ENCODE results near the gene ANKDD1B.
"Not testable (repeated sequence)": the region's sequence is repeated elsewhere in the genome, so short reads cannot be mapped to it uniquely, and the experiment has no call there.

ANKDD1B gene

DNA sequence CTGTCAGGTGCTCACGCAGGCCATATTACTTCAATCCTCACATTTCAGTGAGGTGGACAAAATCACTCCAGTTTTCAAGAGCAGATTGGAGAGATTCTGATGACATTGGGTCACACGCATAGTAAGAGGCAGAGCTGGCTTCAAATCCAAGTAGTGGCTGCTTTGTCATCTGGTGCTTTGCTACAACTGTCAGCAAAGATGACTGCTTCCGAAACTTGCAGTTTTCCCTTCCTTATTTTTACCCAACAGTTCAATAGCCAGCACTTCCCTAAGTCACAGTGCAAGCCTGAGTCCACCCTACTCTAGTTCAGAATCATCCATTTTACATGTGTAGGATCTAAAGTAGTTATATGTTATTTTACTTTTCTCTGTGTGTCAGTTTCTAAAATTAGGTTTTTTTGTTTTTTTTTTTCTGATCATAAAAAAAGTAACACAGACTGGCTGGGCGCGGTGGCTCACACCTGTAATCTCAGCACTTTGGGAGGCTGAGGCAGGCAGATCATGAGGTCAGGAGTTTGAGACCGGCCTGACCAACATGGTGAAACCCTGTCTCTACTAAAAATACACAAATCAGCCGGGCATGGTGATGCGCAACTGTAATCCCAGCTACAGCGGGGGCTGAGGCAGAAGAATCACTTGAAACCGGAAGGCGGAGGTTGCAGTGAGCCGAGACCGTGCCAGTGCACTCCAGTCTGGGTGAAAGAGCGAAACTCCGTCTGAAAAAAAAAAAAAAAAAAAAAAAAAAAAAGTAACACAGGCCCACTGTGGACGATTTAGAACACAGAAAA lies 49.6 kb downstream of the ANKDD1B start:
- DNase-seq (ENCODE audit: low spot score) = no peak

DNA sequence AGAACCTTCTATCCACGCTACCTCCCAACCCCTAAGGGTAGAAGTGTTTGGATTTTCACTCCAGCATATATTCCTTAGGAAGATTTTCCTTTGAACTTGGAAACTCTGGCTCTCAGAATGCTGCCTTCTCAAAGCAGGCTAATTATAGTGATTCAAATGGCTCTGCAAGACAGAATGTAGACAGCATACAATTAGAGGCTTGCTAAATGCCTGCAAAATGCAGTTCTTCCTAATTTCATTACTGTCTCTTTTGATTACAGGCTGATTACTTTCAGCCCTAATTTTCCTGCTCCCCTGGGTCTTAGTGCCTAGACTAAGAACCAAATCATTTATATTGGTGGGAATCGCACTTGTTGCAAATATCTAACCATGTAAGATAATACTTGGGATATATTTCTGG lies 50.8 kb downstream of the ANKDD1B start:
- no peak for DNase-seq (ENCODE audit: low spot score)

- no peak for DNase-seq (ENCODE audit: low spot score)
Measured at GRCh38 chr5:75663579-75664284, 52.5 kb downstream of the ANKDD1B start.

DNA sequence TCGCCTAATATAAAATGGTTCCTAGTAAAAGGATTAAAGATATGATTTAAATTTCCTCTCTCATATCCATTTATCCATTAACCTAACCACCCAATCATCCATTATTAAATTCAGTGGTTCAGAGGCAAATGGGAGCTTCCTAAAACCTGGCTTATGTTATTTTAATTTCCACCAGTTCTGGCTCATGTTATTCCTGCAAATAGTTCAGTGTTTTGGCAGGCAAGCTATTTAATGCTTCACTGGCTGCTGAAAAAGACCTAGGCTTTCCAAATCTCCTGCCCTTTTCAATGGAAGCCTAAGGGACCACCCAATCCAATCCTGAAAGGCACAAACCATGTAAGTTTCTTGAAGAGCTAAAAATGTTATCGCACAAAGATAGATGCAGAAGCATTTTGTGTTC lies 53.7 kb downstream of the ANKDD1B start:
- no peak for DNase-seq (ENCODE audit: low spot score)

GRCh38 chr5:75666801-75667200 lies 55.5 kb downstream of the ANKDD1B start:
- no peak for DNase-seq (ENCODE audit: low spot score)

DNA sequence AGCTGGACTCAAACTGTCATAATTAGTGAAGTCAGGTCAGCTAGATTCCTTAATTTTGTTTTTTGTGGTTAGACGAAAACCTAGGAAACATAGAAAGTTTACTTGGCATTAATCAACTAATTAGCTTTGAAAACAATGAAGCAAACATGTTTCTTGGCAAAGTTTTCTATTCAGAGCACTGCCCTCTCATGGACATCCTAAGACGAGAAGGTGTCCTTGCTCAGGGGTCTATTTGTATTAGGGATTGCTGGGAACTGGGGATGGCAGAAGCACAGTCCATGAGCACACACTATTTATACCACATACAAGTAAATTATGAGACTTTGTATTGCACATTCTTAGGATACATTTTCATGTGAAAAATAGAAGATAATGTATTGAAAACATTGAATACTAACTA lies 56.3 kb downstream of the ANKDD1B start:
- no peak for DNase-seq (ENCODE audit: low spot score)

DNA sequence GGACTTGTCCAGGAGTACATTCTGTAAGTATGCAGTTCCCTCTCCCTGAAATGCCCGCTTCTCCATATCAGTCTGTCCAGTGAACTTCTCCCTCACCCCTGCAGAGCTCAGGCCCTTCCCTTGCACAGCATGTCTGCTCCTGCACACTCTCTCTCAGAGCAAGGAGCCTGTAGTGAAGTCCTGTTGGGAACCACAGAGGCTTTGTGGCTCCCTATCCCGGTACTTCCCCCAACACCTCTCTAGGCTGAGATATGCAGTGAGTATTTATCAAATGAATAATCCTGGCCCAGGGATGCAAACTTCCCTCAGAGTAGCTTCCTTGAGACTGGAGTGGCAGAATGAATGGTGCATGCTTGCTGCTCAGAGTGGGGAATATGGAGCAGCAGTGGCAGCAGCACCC lies 57.2 kb downstream of the ANKDD1B start:
- no peak for DNase-seq (ENCODE audit: low spot score)

GRCh38 chr5:75668977-75669689 lies 57.9 kb downstream of the ANKDD1B start:
- DNase-seq (ENCODE audit: low spot score) = no peak

- DNase-seq (ENCODE audit: low spot score) = no peak
Measured at GRCh38 chr5:75670577-75670976, 59.3 kb downstream of the ANKDD1B start.

DNA sequence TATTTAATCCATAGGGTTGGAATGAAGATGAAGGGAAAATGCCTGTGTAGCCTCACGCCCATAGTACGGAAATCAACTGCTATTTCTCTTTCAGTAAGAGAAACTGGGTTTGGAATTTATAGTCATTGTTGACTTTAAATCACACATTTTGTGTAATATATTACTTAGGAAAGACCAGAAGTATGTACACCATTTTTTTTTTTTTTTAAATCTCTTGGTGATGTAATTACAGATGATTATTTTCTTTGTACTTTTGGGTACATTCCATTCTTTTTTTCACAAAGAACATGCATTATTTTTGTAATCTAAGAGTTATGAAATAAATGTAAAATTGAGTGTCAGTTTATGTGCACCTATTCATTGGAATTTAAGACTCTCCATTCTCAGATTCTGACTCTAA lies 60.3 kb downstream of the ANKDD1B start:
- no peak for DNase-seq (ENCODE audit: low spot score)

DNA sequence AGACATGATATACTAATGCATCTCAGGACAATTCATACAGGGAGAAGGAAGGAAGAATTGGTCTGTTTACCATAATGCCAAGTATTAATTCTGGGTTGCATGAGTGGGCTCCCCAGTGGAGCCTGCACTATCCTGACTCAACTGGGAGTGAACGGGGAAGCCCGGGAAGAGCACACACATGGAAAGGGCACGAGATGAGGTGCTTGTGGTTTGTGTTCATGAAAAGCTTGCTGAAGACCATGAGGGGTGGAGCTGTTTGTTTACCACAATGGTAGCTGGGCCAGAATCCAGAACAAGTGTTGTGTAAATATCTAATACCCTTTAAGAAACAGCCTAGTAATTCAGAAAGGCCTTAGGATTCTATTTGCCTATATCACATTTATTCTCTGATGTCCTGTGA lies 61.4 kb downstream of the ANKDD1B start:
- no peak for DNase-seq (ENCODE audit: low spot score)

GRCh38 chr5:75675783-75676182 lies 64.5 kb downstream of the ANKDD1B start:
- DNase-seq (ENCODE audit: low spot score) = no peak

GRCh38 chr5:75677607-75678006 lies 66.4 kb downstream of the ANKDD1B start:
- DNase-seq (ENCODE audit: low spot score) = no peak

GRCh38 chr5:75678155-75678554 lies 66.9 kb downstream of the ANKDD1B start:
- no peak for DNase-seq (ENCODE audit: low spot score)

GRCh38 chr5:75681125-75681830 lies 70.0 kb downstream of the ANKDD1B start:
- DNase-seq (ENCODE audit: low spot score) = no peak

DNA sequence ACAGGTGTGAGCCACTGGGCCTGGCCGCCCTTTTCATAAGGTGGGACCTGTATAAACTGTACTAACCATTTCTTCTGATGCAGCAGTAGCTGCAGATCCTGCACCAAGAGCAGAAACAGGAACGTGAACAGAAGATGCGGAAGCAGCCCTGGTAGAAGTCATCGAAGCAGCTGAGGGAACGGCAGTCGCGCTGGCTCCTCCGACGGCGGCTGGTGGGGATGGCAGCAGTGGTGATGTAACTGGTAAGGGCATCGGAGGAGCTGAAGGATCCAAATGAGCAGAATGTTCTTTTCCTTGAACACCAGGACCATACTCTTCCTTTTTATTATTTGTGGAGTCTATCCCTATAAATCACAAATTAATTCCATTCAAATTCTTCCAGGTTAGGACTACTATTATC lies 73.9 kb downstream of the ANKDD1B start:
- DNase-seq (ENCODE audit: low spot score) = no peak

DNA sequence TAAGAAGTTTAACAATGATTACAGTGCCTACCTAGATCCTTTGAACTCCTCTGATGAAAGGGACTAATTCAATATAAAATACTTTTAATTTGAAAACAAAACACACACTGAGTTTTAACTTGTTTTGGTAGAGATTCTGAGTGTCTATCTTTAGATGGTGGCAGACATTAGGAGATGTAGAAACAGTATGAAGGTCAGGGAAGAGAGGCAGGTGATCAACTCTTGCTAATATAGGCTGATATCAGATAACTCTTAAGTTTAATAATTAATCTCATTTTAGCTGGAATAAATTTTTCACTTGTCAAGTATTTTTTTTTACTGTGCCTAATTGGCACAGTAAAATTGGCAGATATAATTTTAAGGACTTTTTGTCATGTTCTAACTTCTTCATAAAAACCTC lies 75.2 kb downstream of the ANKDD1B start:
- DNase-seq (ENCODE audit: low spot score) = no peak

DNA sequence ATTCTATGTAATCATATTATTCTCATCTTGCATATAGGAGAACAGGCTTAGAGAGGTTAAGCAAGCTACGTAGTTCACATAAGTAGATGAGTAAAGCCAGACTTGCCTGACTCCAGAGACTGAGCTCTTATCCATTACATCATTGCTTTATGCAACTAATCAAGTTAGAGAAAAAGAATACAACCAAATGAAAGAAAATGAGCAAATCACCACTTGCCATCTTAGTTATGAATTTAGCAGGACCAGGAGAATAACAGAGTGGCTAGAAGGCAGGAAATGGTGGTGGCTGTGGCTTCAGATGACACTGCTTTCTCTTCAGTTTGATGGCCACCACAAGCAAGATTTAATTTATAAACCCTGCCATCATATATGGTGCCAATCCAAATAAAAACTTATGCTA lies 79.4 kb downstream of the ANKDD1B start:
- no peak for DNase-seq (ENCODE audit: low spot score)

DNA sequence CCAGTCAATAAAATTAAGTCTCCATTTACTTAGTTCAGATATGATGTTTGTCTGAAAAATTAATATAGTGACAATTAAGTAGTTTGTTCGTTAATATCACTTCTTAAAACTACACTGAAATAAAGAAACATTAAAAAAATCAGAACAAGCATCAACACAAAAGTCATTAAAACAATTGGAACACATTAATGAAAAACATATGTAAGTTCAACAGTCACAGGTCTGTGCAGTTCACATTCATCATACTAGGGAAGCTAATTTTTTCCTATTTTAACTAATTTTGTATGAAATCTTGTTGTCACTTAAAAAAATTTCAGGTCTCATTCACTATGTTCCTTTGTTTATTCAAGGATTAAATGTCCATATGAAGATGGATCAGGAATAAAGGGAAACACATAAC lies 83.5 kb downstream of the ANKDD1B start:
- DNase-seq (ENCODE audit: low spot score) = no peak

DNA sequence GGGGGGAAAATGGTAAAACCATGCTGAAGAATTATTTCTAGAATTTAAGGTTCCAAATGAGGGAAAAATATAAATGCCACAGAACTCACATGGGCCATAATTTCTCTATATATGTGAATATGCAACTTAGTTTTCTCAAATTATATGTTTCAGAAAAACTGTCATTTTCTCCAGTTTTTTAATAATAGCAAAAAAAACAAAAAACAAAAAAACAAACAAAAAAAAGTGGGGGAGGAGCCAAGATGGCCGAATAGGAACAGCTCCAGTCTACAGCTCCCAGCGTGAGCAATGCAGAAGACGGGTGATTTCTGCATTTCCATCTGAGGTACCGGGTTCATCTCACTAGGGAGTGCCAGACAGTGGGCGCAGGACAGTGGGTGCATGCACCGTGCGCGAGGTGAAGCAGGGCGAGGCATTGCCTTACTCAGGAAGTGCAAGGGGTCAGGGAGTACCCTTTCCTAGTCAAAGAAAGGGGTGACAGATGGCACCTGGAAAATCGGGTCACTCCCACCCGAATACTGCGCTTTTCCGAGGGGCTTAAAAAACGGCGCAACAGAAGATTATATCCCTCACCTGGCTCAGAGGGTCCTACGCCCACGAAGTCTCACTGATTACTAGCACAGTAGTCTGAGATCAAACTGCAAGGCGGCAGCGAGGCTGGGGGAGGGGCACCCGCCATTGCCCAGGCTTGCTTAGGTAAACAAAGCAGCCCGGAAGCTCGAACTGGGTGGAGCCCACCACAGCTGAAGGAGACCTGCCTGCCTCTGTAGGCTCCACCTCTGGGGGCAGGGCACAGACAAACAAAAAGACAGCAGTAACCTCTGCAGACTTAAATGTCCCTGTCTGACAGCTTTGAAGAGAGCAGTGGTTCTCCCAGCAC lies 84.5 kb downstream of the ANKDD1B start:
- DNase-seq (ENCODE audit: low spot score) = not testable (repeated sequence)

DNA sequence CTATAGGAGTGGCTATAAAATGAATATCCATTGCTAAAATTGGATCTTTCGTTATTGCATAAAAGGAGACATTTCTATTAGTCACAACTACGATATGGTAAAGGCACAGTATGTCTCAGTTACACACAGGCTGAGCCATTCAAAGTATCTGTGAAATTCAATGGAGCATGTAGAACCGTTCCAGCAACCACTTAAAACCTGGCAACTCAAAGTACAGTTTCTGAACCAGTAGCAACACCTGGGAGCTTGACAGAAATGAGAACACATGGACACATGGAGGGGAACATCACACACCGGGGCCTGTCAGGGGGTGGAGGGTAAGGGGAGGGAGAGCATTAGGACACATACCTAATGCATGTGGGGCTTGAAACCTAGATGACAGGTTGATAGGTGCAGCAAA lies 90.6 kb downstream of the ANKDD1B start:
- DNase-seq (ENCODE audit: low spot score) = no peak
